Activated naive CD4-positive, alpha-beta T cell treated with Interleukin-2 at 50 U/mL for 16 hours (primary cell): ENCODE results near the gene SCN4A.

Experiments
- DNase-seq: peaks from one replicate; pipeline ENCODE4 v3.0.0-alpha.2; 2020

SCN4A gene

DNA sequence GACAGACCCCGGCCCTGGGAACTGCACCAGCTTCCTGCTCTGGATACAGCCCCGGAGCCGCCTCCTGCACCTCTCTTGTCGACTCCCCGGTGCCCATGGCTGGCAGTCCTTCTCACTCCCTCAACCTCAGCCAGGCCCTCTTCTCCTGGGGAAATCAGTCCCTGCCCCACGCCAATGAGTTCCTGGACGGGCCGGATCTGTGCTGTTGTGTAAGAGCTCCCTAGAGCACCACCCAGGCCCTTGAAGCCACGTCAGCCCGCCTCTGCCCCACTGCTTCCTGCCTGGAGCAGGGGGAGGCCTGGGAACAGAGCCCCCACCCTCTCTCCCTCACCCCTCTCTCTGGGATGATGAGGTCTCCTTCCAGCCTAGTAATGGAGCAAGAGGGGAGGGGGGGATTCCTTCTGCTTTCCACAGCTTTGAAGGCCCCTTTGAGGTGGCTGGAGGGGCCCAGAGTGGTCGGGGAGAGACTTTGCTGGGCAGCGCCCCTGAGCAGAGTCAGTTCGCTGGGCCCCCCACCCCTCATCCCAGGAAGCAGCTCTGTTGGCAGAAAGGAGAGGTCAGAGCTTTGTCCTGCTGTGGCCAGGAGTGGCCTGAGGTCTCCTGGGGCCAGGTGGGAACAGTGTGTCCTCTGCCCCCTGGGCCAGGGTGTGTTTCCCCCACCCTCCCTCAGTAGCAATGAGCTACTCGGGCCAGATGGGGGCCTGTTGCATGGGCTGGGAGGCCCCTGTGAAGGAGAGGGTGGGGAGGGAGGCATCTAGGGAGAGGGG is 29.2 kb upstream of the SCN4A start:
- no peak for DNase-seq

- DNase-seq, result no peak
Observed at GRCh38 chr17:64001091-64001579, 28.4 kb upstream of the SCN4A start.

- DNase-seq, result no peak
Observed at GRCh38 chr17:63999680-64000531, 27.2 kb upstream of the SCN4A start.

DNA sequence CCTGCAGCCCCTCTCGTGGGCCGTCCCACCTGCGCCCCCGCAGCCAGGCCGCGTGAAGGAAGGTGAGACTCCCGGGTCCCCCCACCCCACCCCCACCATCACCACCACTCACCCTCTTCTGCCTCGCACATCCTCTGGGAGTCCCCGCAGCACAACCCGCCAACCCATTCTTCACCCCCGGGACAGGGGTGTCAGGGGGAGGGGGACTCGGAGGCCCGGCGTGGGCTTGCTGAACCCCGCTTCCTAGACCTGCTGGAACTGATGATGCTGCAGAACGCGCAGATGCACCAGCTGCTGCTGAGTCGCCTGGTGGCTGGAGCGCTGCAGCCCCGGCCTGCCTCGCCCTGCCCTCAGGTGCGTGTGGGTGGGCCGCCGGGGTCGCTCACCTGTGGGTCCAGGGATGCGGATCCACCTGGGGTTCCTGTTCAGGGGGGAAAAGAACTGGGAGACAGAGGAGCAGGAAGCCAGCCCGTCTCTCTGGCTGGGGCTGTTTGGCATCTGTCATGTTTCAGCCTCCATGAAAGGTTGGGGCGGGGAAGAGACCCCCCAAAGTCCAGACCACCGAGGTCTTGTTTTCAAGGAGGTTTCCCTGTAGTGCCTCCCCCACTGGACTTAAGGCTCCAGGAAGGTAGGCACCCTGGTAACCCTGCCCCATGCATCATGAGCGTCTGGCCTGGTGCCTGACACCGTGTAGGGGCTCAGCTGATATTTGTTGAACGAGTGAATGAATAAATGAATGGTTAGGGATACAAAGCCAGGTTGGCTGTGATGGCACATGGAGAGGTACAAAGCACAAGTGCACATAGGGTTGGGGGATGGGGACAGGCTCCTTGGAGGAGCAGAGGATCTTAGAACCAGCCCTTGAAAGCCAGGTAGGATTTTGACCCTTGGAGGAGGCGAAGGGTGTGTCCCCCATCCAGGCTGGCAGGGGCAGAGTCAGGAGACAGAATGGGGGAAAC is 26.3 kb upstream of the SCN4A start:
- DNase-seq, result peak; percentile 27

DNA sequence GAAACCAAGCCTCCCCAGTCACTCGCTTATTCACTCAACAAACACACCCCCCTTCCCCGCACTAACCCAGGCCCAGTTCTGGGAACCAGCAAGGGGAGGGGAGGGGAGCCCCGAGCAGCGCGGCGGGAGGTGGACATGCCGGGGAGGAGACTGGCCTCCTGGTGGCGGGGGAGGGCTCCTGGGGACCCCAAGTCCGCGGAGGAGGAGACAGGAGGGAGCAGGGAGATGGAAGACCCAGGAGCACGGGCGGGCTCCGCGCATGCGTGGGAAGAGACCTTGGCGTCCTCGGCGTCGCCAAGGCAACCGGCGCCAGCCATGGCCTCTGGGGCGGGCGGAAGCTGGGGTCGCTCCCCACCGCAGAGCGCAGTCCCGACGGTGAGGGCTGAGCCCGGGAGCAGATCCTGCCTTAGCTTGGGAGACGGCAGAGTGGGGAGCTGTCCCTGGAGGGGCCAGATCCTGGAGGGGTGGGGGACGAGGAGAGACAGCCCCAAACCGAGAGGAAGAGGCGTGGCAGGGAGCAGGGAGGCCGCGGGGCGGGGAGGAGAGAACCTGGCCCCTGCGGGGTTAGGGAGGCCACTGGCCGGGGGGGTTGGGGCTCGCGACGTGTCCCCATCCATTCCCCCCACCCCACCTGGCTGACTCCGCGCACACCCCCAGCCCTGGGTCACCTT is 25.5 kb upstream of the SCN4A start, which contains the start of gene PRR29:
TSS of gene PRR29 (plus strand) at position 302 of the 671 bp plus-strand sequence. CDS start at position 316, 14 bp downstream.
- peak; percentile 72 for DNase-seq

- no peak for DNase-seq
Observed at GRCh38 chr17:63997341-63998048, 24.8 kb upstream of the SCN4A start.

DNA sequence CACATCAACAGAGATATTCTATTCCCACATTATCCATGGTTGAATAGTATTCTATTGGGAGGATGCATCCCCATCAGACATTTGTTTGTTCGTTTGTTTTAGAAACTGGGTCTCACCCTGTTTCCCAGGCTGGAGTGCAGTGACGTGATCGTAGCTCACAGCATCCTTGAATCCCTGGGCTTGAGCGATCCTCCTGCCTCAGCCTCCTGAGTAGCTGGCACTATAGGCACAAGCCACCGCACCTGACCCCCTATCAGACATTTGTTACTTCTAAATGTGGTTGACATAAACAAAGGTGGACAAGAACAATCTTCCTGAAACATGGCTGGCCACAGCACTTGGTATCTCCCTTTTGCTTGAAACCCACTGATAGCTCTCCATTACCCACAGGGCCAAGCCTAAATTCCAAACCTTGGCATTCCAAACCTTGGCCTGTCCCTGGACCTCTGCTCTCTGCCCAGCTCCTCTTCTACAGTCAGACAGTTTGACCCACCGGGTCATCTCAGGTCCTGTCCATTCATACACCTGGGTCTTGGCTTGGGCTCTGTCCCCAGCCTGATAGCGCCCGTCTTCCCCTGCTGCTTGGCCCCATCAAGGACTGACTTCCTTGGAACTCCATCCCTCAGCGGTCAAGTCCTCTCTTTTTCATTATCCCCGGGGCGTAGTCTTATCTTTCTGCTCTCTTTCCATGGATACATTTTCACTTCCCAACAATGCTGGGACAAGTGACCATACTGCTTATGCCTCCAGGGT is 23.9 kb upstream of the SCN4A start:
- no peak for DNase-seq

DNA sequence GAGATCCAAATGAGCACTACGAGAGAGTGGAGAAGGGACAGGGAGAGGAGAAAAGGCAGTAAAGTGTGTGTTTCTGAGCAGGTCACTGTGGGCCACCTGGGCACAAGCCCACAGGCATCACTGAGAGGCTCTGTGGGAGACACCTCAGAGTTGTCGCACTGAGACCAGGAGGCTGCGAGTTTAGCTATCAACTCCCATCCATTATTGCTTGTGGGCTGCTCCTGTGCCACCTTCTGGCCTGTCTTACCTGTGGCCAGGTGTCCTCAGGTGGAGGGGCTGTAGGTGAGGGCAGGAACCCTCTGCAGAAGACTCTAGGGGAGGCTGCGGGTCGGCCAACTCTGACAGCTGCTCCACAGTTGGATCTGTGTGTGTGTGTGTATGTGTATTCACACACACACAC is 22.9 kb upstream of the SCN4A start:
- no peak for DNase-seq

GRCh38 chr17:63993368-63993985 is 20.8 kb upstream of the SCN4A start:
- peak; percentile 18 for DNase-seq

DNA sequence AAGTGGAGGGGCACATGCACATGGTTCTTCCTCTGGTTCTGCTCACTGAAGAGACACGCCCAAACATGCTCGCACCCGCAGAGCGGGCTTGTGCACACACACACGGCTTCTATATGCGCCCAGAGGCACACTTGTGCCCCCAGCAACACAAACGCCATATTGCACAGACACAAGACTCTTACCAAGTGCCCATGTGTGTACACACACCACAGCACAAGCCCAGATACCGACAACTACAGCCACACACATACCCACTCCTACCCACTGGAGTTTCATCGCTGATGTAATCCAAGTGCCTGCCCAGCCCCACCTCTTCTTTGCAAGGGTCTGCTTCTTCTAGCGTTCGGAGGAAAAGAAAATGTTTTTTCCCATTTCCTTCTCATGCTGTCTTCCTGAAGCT is 18.9 kb upstream of the SCN4A start:
- DNase-seq, result no peak

DNA sequence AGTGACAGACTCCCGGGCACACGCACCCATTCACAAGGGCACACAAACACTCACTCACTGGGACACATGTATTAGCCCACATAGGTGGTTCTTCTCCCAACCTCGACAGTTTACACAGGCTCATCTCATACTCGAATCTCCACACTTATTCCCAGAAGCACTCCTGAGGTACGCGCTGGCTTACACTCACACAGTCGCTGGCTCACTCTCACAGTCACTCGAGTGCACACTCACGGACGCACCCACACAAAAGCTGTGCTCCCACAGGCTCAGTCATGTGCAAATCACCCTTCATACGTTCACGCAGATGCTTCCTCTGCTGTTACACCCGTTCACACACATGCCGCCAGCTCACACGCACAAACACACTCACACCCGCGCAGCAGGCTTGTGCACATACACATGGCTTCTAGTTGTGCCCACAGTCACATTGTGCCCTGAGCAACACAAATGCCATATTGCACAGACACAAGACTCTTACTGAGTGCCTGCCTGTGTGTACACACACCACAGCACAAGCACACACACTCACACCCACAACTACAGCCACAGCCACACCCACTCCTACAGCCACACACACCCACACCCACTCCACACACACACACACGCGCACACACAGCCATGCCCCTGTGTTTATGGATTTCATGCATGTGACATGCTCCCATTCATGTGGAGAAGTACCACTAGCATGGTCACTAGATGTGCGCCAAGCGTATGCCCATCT is 17.1 kb upstream of the SCN4A start:
- DNase-seq, result no peak

- DNase-seq, result no peak
Observed at GRCh38 chr17:63988741-63989621, 16.3 kb upstream of the SCN4A start.

- DNase-seq, result no peak
Observed at GRCh38 chr17:63988127-63988478, 15.4 kb upstream of the SCN4A start.

- DNase-seq, result no peak
Observed at GRCh38 chr17:63987221-63988126, 14.8 kb upstream of the SCN4A start.

- no peak for DNase-seq
Observed at GRCh38 chr17:63986821-63987220, 14.1 kb upstream of the SCN4A start.

DNA sequence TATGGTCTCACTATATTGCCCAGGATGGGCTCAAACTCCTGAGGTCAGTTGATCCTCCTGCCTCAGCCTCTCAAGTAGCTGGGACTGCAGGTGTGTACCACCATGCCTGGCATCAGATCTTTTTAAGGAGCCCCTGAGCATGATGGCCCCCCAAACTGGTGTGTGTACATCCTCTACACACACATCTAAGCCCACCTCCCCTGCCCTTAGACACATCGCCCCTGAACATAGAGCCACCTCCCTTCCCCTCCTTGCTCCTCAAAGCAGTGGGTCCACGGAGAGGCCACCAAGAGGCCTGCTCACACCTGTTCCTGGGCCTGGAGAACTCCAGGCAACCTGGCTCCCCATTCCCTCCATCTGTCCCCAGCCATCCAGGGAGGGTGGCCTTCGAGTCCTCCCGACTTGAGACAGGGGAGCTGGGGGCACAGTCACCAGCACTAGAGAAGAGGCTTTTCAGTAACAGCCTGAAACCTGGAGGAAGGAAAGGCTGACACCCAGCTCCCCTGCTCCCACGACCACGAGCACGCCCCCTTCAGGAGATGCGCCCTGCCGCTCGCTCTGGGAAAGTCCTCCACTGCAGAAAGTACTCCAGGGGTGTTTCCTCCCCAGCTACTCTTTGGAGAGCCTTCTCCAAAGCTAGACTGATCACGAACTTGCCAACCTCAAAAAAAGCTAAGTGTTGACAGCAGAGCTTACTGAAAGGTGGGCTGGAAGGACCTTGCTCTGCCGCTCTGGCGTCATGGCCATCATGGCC is 12.8 kb upstream of the SCN4A start:
- no peak for DNase-seq
